ENCODE measurements around the gene SNRNP25.
"Not testable (repeated sequence)": the region's sequence is repeated elsewhere in the genome, so short reads cannot be mapped to it uniquely, and the experiment has no call there.

SNRNP25 gene

DNA sequence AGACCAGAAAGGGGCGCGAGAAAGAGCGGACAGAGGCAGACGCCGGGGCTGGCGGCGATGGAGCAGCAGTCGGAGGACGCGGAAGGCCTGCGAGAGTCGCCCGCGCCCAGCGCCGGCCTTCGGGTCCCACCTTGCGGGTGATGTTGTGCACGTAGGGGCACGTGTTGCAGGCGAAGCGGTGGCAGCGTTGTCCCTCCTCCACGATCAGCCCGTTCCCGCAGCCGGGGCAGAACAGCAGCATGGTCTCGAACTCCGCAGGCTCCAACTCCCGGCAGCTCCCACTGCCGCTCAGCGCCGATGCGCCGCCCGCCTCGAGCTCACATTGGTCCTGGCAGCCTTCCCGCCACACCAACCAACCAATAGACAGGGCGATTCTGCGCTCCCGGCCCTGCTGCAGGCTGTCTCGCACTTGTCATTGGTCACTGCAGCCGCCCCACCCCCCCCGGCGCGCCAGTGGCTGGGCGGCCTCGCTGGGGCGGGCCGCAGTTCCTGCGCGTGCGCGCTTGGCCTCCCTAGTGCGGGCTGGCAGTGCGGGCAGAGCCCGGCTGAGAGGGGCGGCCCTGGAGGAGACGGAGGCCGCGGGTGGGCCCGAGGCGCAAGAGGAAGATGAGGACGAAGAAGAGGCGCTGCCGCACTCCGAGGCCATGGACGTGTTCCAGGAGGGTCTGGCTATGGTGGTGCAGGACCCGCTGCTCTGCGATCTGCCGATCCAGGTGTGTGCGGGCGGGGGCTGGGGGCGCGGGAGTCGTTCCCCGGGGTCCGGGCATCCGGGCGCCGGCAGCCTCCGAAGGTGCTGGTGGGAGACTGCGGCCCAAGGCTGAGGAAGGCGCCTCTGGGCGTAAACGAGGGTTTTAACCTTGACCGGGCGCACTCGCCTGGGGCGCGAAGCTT is at the start of gene SNRNP25, which contains the start of gene POLR3K:
TSS of gene SNRNP25 (plus strand) at position 483 of the 891 bp plus-strand sequence. CDS start at position 672, 189 bp downstream.
TSS of gene POLR3K (minus strand) at position 263 of the 891 bp plus-strand sequence. CDS start at position 241, 22 bp downstream.
- no peak for DNase-seq (ENCODE audit: low read depth)

DNA sequence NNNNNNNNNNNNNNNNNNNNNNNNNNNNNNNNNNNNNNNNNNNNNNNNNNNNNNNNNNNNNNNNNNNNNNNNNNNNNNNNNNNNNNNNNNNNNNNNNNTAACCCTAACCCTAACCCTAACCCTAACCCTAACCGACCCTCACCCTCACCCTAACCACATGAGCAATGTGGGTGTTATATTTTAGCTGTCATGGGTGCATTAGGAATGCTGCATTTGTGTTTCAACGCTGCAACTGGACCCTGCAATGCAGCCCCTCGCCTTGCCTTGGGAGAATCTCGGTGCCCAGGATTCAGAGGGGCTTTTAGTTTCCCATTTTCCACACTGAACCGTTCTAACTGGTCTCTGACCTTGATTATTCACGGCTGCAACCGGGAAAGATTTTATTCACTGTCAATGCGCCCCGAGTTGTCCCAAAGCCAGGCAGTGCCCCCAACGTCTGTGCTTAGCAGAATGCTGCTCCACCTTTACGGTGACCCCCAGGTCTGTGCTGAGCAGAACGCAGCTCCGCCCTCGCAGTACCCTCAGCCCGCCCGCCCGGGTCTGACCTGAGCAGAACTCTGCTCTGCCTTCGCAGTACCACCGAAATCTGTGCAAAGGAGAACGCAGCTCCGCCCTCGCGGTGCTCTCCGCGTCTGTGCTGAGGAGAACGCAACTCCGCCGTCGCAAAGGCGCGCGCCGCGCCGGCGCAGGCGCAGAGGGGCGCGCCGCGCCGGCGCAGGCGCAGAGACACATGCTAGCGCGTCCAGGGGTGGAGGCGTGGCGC is 43.5 kb upstream of the SNRNP25 start:
- no peak for DNase-seq (ENCODE audit: low read depth)

DNA sequence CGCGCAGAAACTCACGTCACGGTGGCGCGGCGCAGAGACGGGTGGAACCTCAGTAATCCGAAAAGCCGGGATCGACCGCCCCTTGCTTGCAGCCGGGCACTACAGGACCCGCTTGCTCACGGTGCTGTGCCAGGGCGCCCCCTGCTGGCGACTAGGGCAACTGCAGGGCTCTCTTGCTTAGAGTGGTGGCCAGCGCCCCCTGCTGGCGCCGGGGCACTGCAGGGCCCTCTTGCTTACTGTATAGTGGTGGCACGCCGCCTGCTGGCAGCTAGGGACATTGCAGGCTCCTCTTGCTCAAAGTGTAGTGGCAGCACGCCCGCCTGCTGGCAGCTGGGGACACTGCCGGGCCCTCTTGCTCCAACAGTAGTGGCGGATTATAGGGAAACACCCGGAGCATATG is 42.9 kb upstream of the SNRNP25 start:
- DNase-seq (ENCODE audit: low read depth), result not testable (repeated sequence)

DNA sequence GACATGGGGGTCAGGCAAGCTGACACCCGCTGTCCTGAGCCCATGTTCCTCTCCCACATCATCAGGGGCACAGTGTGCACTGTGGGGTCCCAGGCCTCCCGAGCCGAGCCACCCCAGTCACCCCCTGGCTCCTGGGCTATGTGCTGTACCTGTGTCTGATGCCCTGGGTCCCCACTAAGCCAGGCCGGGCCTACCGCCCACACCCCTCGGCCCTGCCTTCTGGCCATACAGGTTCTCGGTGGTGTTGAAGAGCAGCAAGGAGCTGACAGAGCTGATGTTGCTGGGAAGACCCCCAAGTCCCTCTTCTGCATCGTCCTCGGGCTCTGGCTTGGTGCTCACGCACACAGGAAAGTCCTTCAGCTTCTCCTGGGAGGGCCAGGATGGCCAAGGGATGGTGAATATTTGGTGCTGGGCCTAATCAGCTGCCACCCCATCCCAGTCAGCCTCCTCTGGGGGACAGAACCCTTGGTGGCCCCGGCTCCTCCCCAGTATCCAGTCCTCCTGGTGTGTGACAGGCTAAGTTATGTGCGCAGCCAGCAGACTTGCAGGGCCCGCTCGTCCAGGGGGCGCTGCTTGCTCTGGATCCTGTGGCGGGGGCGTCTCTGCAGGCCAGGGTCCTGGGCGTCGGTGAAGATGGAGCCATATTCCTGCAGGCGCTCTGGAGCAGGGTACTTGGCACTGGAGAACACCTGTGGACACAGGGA is 36.4 kb upstream of the SNRNP25 start:
- not testable (repeated sequence) for DNase-seq (ENCODE audit: low read depth)

DNA sequence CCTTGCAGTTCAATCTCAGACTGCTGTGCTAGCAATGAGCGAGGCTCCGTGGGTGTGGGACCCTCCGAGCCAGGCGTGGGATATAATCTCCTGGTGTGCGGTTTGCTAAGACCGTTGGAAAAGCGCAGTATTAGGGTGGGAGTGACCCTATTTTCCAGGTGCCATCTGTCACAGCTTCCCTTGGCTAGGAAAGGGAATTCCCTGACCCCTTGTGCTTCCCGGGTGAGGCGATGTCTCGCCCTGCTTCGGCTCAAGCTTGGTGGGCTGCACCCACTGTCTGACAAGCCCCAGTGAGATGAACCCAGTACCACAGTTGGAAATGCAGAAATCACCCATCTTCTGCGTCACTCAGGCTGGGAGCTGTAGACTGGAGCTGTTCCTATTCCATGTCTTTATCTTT is 32.7 kb upstream of the SNRNP25 start:
- DNase-seq (ENCODE audit: low read depth), result not testable (repeated sequence)

DNA sequence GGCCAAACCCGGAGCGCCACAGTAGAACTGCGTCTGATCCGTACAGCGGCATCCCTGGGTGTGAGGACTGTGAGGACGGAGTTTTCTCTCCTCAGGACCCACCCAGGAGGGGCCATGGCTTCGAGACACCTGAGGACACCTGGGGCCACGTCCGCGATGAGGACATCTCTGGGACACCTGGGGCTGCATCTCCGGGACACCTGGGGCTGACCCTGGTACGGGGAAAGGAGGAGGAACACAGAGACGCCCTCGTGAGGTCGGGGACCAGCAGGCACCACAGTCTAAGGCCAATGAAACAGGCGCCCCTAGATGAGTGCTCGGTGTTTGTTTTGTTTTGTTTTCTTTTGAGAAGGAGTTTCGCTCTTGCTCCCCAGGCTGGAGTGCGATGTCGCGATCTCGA is 29.5 kb upstream of the SNRNP25 start:
- DNase-seq (ENCODE audit: low read depth), result not testable (repeated sequence)

DNA sequence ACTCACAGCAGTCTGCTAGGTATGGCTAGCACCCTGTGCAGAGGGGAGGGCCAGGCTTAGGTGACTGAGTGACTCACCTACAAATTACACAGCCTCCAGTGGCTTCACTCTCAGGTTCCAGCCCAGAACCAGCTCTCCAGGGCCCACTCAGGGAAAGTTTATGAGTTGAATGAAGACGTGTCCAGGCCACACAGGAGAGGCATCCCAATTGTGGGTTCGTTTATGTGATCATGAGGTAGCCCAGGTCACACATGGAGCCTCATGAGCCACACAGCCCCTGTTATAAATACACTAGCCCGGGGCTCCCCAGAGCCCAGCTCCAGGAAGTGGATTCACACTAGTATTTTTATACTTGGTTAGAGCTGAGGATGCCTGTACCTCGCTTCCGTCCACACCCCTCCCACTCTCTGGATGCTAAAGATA is 27.7 kb upstream of the SNRNP25 start:
- DNase-seq (ENCODE audit: low read depth), result not testable (repeated sequence)

DNA sequence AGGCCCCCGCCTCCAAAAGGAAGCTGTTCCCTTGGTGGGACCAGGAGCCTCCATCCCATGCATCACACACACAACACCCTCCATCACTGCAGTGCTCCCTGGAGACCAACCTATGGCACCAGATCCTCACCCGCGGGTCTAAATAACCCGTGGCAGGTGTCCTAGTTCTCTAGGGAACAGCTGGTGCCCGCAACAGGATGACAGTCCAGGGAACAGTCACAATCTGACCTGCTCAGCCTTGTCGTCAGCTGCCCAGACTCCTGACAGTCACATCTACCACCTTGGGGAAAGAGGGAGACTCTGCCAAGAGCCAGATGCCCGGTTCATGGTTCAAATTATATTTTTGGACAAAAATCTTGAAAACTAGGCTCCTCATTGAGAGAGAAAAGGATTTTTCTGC is 23.0 kb upstream of the SNRNP25 start:
- DNase-seq (ENCODE audit: low read depth), result not testable (repeated sequence)

DNA sequence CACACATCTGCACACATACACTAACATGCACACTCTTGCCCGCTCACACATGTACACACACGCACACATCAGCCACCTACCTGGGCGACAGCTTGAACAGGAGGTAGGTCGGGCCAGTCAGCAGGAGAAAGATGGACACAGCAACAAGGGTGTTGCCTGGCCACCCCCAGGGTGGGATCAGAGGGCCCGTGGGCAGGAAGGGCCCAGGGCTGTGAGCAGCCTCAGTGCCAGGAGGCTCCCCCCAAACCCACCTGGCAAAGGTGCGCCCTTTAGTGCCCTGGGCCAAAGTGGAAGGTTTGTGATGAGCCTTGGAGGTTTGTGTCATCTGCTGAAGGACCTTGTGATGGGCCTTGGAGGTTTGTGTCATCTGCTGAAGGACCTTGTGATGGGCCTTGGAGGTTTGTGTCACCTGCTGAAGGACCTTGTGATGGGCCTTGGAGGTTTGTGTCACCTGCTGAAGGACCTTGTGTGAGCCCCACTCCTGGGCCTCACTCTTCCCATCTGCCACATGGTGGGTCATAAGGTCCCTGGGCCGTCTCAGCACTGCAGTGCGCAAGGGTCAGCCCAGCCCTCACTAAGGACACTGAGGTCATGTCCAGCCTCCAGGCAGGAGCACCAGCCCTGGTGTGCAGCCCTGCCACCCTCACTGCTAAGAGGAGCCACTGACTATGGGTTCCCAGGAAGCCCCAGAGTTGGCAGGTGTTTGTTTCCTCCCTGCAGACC is 20.3 kb upstream of the SNRNP25 start:
- DNase-seq (ENCODE audit: low read depth), result not testable (repeated sequence)

DNA sequence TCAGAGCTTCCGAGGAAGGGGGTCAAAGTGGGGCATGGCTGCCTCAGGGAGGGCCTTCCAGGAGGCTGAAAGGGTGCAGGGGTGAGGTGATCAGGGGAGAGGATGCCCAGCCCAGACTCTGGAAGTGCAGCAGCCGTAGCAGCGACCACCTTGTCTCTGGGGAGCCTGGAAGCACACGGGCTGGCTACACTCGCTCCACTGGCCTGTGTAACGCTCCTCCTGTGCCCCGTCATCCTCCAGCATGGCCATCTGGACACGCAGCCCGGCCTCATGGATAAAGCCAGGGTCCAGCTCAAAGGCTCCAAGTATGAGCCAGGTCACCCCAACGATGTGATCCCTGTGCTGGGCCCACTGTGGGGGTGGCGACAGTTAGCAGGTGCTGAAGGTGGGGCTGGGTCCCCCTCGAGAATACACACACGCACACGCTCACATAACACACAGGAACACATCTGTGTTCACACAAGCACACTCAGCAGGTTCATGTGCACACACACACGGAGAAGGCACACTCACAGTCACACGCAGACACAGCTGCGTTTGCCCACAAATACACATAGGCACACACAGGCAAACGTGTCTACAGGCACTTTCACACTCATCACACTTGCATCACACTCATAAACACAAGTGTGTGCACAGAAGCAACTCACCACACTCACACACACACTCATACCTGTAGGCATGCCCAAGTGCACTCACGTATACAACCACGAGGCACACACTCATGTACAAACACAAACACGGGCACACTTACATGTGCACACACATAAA is 19.6 kb upstream of the SNRNP25 start:
- DNase-seq (ENCODE audit: low read depth), result no peak

DNA sequence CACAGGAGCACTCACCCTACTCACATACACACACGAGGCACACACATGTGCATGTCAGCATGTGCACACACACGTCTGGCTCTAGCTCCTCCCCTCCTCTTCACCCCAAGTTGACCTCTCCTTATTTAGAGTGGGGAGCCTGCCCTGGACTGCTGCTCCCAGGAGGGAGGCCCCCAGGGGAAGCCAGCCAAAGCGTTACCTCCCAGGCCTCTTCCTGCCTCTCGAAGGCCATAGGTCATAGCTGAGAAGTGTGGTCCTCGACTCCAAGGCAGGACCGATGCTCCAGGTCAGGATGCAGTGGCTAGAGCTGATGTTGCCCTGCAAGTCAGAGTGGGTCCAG is 19.0 kb upstream of the SNRNP25 start:
- no peak for DNase-seq (ENCODE audit: low read depth)

DNA sequence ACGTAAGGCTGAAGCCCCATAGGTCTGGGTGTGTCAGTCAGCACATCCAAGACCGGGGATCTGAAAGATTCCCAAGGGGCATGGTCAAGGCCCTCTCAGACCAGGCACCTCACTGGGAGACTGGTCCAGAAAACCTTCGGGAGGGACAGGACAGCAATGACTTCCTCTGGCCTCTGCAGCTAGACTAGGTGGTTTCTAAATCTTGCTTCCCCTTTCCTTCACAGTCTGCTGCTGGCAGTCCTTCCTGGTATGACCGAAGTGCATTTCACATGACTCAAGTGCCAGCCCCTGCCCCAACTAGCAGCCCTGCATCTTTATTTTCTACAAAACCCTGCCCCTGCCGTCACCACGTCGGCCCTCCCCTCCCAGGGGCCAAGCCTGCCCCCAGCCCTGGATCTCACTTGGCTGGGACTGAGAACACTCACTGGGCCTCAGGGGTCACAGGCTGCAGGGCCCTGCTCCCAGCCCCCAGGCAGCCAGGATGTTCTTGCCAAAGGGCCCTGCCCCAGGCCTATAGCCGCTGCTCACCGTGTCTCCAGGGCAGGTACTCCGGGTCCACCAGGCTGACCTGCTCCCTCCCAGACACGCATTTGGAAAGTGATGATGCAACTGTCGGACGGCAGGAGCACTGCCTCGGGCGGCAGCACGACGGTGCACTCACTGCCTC is 18.5 kb upstream of the SNRNP25 start:
- no peak for DNase-seq (ENCODE audit: low read depth)

DNA sequence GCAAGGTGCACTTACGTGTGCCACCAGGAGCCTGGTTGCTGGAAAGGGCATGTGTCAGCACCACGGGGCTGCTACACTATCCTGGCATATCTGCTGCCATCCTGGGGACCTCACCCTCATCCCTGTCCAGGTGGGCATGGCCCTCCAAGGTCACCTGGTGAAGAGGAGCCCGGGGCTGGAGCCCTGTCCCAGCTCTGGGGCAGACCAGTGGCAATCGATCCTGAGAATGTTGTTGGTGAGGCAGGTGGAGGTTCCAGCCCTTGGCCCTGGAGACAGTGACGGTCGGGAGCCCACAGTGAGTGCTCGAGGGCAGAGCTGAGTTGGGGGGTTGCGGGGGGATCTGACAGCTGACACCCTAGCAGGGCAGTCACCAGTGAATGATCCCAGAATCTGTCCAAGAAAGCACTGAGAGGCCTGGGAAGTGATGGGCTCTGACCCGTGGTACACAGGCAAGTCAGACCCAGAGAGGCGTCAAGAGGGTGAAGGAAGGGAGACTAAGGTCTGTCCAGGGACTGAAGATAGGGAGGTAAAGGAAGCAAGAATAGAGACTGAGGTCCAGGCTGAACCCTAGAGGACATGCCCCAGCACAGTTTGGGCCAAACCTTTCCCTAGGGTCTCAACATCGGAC is 17.8 kb upstream of the SNRNP25 start:
- DNase-seq (ENCODE audit: low read depth), result no peak

DNA sequence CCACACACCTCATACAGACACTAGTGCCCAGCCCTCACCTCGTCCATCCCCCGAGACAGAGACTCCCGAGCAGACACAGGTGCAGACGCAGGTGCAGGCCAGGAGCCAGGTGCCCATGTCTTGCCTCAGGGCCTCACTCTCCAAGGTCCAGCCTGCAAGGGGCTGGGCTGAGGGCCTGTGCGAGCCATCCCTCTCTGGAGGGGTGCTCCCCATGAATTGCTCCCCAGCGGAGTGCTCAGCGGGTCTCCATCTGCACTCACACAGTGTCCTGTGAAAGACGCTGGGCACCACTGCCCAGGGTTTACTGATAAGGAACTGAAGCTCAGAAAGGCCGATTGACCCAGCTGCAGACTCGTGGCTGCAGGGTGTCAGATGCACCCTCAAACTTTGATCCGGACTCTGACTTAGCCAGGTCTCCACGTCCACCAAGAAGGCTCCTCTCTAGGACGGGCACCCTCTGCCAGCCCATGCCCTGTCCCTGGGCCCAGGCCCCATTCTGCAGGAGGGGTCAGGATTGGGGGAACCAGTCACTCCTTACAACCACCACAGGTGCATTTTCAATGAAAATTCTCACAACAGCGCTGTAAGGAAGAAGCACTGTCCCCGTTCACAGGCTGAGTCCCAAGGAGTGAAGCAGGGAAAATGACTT is 17.2 kb upstream of the SNRNP25 start:
- DNase-seq (ENCODE audit: low read depth), result no peak

DNA sequence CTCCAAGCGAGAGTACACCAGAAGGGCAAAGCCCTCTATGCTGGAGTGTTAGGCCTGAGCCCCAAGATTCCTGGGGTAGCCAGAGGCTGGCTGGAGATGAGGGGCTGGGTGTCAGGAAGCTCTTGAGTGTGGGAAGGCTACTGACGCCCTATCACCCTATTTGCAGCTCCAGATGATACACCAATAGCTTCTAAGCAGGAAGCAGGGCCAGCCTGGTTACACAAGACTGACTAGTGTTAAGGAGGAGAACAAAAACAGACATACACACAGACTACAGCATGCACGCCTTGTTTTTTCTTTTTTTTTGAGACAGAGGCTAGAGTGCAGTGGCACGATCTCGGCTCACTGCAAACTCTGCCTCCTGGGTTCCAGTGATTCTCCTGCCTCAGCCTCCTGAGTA is 16.1 kb upstream of the SNRNP25 start:
- no peak for DNase-seq (ENCODE audit: low read depth)

DNA sequence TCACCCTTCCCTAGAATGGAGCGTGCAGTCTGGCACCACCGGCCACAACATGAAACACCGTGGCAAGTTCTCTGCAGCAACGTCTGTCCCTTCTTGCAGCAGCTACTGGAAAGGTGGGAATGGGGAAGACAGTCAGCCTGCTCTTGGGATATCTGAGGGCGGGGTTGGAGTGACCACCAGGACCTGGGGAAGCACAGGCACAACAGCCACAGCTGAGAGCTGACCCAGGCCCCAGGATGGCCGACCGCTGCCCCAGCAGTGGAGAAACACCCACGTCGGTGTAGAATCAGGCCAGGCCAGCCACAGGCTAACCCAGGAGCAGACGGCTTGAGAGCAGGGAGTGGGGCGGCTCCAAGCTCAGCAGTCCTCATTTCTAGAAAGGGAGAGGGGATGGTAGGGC is 15.4 kb upstream of the SNRNP25 start:
- DNase-seq (ENCODE audit: low read depth), result not testable (repeated sequence)

DNA sequence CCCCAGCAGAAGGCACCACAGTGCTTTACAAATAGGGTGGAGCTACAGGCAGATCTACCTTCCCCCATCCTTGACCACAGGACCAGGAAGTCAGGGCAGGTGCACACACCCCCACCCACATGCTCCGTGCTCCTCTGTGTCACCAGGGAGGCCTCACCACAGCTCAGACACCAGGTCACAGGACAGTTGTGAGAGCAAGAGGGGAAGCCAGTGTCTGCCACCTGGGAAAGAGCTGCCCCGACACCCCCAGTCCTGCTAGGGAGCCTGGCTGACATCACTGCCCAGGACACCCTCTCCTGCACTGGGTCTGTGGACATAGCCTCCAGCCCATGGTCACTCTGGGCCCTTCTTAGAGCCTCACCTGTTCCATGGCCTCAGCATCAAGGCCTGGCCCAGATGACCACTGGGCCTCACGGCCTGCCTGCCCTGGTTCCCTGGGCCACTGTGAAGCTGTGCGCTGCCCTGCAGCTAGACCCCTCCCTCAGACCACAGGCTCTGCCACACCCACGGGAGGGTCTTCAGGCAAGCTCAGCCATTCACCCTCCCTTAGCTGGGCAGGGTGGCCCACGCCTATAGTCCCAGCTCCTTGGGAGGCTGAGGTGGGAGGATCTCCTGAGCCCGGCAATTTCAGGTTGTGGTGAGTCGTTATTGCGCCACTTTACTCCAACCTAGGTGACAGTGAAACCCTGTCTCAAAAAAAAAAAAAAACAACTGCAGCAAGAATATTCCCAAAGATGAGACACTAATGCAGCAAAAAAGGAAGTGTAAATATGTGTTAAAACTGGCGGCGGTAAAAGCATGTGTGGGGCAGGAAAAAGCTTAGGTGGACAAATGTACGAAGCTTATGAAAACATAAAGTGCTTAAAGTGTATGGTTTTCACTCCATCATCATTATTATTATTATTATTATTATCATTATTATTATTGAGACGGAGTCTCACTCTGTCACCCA is 14.4 kb upstream of the SNRNP25 start:
- DNase-seq (ENCODE audit: low read depth), result no peak

DNA sequence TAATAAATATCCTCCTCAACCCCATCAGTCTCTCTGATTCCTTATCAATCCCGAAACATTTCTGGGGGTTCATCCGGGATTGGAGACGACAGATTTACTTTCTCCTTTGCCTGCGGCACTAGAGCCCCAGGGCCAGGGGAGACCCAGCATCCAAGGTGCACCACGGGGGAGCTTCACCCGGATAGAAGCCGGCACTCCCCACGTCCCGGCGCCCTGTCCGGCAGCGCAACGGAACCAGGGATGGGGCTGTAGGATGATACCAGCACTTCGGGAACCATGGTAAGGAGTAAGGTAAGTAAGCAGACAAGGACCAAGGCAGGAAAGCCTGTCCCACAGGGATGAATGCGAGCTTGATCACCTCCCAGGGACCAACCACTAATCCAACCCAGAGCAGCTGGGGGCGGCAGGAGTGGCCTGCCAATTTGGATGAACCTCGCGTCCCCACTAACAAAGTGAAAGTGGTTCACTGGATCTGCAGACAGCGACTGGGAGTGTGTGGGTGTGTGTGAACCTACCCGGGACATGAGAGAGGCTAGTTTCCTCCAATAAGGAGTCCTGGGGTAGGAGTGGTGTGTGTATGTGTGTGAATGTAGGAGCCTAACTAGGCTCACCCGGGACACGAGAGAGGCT is 12.1 kb upstream of the SNRNP25 start:
- DNase-seq (ENCODE audit: low read depth), result no peak
